ENCODE measurements around the gene LMX1B.
"Not testable (repeated sequence)": the region's sequence is repeated elsewhere in the genome, so short reads cannot be mapped to it uniquely, and the experiment has no call there.

LMX1B gene

DNA sequence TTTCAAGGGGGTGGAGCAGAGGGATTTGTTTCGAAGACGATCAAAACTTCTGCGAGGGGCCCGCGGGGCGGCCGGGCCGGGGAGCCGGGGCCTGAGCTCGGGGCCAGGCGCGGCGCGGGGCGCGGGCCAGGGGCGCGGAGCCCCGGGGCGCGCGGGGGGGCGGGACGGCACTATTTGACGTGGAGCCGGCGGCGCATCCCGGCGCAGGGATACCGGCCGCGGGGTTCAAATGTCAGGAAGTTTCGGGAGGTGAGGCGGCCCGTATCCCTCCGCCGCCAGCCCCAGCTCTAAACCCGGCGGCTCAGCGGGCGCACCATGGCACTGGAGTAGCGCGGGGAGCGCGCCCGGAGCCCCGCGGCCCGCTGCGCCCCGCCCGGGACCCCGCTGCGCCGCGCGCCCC lies at the start of gene LMX1B:
TSS of gene LMX1B (plus strand) at position 278 of the 400 bp plus-strand sequence. CDS start 522 bp downstream, outside the sequence.
- FAIRE-seq, result no peak

DNA sequence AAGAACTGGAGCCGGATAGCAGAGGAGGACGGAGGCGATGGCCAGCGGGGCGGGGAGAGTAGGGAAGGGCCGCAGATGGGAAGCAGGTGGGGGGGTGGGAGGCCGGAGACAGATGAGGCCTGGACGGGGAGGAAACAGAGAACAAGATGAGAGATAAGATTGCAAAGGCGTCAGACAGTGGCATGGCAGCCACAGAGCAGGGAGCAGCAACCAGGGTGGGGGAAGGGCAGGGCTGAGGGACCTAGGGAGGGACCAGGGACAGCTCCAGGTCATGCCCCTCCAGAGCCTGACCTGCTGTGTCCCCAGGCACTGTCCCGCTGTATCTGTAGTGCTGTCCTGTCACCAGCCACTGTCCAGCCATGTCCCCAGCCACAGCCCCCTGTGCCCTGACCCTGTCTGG lies 49.6 kb upstream of the LMX1B start:
- FAIRE-seq, result no peak

DNA sequence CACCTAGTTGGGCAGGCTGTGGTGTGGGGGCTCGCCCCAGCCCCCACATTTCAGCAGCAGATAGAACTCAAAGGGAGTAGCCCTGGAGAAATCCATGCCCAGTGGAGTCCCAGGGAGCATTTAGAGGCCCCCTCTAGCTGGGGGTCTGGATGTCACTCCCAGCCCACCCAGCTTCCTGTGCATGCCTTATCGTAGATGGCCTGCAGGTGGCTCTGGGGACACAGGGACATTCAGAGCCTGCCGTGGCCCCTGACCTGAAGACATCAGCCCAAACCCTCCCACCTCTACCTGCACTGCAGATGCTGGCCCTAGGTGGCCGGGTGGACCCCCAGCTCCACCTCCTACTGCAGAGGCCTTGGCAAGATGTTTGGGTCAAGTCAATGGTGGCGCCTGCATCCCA lies 49.0 kb upstream of the LMX1B start:
- no peak for FAIRE-seq

DNA sequence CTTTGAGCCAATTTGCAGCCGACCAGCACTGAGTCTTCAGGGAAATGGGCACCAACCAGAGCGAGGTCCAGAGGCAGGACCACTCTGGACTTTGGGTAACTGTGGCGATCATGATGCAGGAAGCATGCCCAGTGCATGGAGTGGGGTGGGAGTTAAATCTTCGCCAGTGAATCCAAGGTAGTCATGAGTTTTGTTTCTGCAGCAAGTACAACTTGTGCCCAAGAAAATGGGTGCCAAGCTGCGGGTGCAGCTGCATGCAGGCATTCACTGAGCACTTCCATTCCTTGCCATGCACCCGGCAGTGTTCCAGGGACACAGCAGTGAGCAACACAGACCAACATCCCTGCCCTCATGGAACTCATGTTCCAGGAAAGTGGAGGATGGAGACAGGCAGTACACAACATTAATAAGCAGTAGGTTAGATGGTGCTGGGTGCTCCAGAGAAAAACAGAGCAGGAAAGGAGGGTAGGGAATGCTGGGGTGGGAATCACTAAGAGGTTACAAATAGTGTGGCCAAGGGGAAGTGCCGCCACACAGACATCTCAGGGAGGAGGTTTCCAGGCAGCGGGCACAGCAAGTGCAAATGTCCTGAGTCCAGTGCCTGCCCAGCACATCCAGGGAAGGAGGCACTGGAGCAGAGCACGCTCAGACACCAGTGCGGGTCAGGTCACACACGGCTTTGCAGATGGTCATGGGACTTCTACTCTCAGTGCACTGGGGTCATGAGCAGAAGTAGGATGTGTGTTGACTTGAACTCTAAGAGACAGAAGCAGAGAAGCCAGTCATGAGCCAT lies 48.2 kb upstream of the LMX1B start:
- no peak for FAIRE-seq

DNA sequence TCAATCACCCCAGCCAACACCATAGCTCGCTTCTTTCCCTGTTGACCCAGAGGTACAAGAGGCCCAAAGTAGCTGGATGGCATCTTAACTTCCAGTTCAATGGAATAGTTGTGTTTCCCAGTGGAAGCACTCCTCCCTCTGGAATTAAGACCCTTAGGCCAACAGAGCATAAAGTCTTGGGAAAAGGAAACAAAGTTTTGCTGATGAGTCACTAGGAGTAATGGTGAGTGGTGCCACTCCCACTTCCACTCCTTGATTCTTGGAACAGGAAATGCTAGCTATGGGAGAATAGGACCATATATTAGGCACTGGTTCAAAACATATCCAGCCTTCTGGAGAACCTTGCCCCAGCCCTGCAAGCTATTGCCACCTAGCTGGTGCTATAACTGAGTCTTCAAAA lies 44.7 kb upstream of the LMX1B start:
- FAIRE-seq, result no peak

DNA sequence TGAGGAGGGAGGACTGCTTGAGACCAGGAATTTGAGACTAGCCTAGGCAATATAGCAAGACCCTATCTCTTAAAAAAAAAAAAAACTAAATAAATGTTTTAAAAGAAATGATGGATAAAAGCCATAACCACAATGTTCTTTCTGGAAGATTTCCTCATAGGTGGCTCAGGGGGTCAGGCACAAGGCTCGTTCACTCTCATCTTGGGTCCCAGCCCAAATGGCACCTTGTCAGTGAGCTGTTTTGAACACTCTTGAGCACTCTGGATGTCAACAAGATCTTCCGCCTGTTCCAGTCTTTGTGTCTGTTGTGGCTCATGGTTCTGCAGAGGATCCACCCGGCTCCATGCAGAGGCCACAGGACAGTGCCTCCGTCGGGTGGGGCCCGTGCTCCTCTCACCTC lies 35.7 kb upstream of the LMX1B start:
- no peak for FAIRE-seq

DNA sequence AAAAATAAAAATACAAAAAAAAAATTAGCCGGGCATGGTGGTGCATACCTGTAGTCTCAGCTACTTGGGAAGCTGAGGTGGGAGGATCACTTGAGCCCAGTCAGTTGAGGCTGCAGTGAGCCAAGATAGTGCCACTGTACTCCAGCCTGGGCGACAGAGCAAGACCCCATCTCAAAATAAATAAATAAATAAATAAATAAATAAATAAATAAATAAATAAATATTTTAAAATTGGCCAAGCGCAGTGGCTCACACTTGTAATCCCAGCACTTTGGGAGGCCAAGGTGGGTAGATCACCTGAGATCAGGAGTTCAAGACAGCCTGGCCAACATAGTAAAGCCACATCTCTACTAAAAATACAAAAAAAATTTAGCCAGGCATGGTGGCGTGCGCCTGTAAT lies 33.4 kb upstream of the LMX1B start:
- not testable (repeated sequence) for FAIRE-seq

DNA sequence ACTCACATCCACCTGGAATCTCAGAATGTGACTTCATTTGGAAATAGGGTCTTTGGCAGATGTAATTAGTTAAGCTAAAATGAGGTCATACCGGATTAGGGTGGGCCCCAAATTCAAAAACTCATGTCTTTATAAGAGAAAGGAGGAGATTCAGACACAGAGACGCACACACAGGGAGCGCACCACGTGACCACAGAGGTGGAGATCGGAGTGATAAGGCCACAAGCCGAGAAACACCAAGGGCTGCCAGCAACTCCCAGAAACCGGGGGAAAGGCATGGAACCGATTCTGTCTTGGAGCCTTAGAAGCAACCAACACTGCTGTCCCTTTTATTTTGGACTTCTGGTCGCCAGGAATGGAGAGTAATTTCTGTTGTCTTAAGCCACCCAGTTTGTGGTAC lies 31.8 kb upstream of the LMX1B start:
- FAIRE-seq, result no peak

DNA sequence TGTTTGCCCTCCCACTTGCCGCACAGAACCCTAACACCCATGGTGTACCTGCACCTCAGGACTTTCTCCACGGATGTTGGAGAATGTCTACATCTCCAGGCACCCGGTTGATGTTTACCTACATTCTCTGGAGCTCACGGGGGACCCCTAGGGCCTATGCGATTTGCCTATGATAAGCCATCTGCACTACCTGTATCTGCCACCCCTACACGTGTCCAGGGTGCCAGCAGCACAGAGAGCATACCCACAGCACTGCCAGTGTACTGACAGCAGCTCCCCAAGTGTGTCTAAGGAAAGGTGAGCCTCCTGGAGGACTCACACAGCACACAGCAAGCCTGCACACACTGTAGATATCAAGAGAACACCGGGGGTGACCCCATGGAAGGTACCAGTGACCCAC lies 31.3 kb upstream of the LMX1B start:
- no peak for FAIRE-seq

DNA sequence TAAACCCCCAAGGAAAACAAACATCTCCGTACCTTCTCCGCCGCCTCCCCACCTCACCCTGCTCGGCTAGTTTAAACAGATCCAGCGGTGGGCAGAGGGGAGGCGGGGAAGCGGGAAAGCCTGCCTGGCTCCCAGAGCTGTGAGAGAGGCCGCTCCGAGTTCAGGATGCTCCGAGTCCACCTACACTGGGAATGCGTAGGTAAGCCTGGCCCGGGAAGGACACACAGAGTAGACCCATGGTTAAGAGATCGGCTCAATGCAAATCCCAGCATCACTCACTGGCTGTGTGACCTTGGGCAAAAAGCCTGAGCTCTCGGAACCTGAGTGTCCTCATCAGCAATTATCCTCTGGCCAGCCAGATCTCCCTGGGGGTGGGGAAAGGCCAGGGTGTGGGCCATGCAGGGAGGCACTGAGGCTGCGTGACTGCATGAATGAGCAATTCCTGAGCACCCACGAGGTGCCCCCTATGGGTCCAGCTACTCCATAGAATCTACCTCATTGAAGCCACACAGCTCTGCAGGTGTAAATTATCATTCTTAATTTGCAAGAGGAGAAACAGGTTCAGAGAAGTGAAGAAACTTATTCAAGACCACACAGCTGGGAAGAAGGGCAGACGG lies 30.5 kb upstream of the LMX1B start:
- FAIRE-seq, result no peak

DNA sequence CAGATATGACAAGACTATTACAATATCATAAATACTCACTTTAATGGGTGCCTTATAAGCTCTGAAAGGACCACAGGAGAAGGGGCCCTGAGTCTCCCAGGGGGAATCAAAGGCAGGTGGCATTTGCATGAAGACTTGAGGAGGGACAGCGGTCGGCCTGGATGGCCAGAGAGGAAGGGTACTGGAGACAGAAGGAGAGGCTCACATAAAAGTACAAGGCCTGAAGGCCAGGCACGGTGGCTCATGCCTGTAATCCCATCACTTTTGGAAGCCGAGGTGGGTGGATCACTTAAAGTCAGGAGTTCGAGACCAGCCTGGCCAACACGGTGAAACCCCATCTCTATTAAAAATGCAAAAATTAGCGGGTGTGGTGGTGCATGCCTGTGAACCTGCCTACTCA lies 29.1 kb upstream of the LMX1B start:
- no peak for FAIRE-seq

DNA sequence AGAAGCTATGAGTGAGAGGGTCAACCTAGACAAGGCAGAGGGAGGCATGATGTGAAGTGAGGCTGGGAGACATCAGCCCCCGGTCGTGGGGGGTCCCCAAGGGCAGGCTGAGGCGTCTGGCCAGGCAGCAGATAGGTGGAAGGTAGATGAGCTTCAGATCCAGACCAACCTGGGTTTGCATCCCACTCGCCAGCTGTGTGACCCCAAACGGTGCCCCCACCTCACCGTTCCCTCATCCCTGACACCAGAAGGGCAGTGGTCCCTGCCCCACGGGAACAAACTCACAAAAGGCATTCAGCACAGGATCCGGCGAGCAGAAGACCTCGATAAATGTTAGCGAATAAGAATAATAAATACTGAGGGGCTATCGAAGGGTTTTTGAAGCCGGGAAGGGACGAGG lies 27.5 kb upstream of the LMX1B start:
- FAIRE-seq, result no peak

DNA sequence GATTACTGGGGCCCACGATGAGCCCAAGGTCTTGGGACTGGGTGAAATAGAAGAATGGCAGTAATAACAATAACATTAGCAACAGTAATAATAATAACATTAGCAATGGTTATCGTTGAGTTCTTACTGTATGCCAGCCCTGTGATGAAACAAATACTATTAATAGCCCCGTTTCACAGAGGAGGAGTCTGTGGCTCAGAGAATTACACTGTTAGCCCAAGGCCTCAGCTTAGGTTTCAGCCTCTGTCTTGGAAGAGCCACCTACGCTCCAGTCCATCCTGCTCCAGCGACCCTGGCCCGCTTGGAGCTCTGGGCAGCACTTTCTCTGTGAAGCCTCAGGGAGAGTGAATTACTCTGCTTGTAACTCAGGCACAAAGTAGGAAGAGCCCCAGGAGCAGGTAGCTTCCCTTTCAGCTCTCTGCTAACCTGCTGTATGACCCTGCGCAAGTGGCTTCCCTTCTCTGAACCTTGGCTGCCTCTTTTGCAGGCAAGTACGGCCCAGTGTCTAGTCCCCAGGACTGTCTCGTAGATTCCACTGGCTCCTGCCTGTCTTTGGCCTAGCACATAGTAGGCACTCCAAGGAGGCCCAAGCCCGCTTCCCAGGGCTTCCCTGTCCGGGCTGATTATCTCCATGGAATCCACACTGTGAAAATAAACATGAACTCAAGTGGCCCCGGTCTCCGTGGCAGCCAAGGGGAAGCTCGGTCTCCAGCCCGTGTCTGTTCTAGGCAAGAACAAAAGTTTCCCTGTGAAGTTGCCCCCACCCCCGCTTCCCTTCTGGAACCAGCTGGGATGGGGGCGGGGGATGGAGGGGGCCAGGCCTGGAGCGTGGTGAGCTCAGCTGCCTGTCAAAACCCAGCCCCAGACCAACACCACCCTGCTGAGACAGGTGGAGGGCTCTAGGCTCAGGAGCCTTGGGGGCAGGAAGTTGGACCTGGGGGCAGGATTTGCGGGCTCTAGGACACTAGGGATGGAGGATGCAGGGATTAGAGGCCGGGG lies 26.2 kb upstream of the LMX1B start:
- no peak for FAIRE-seq

DNA sequence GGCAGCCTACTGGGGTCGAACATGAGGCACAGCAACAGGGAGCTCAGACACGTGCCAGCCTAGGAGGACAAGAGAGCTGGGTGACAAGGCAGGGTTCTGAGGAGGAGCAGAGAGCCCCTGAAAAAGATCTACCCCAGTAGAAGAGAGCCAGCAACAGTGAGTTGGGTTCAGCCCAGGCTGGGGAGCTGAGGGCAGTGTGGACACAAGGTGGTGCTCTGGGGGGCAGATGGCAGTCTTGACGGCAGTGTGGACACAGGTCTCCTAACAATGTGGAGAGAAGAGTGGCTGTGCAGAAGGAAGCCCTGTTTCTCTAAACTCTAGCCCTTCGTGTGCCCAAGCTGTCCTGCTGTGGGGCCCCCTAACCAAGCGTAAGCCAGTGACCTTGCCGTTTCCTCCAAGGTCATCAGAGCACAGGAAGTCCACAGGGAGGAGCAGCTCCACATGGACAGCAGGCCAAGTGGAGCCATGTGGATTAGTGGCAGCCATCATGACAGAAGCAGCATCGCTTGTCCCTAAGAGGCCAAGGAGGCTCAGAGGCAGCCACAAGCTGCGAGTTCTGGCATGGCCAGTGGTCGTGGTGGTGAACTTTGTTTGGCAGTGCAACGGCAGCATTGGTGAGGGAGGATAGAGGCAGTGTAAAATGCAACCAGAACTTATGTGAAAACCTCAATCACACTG lies 25.1 kb upstream of the LMX1B start:
- FAIRE-seq, result no peak

DNA sequence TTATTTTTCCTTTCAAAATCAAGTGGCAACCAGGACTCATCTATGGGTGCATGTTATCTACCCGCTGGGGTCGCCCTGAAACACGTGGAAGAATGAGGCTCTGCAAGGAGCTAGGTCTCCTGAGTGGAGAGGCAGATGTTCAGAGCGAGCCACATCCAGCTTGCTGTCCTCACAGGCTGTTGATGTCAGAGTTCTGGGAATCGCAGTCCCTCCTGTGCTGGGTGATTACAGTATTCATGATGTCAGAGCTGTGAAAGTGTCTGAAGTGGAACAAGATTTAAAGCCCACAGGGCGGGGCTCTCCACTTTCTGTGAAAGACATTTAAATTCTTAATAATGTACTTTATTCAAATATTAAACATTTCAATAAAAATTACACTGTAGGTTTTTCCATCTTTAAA lies 24.4 kb upstream of the LMX1B start:
- no peak for FAIRE-seq

DNA sequence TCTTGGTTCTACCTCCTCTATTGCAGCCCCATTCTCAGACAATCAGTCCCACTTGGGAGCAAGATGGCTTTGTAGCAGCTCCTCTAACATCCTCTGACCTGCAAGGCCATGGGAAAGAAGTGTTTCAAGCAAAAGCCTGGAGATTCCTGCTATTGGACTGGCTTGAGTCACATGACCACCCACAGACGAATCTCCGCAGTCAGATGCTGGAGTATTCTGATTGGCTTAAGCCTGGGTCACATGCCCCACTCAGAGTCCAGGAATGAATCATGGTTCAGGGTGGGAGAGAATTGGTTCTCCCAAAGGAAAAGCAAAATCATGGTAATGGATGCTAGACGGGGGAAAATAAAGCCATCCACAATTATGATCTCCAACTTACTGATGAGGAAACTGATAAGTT lies 22.6 kb upstream of the LMX1B start:
- FAIRE-seq, result no peak

DNA sequence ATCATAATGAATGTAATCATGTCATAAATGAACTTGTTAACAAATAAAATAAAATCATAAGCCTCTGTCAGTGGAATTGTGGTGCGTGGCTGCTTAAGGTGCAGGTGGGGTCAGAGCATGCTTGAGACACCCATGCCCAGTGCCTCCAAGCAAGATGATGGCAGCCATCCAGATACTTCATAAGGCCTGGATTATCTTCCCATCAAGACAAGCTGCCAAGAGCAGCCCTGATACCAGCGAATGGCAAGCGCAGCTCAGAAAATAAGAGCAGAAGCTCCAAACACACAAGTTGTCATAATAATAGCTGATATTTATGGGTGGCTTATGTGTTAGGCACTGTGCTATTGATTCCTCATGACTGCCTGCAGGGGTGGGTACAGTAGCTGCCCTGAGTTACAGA lies 21.8 kb upstream of the LMX1B start:
- no peak for FAIRE-seq

DNA sequence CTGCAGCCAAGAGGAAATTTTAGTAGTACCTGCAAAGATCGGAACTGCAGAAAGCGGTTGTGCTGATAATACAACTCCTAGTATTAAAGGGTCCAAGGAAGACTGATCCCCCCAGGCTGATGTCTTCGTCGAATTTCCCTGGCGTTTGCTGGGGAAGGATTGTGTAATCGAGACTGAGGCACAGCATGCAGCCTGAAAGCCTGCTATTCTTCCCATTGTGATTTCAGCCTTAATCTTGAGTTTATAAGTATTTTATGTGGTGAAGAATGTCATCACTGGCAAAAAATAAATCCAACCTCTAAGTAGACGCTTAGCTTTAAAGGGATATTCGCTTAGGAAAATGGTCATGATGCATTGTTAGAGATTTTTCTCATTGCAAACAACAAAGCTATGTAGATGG lies 21.3 kb upstream of the LMX1B start:
- FAIRE-seq, result no peak

DNA sequence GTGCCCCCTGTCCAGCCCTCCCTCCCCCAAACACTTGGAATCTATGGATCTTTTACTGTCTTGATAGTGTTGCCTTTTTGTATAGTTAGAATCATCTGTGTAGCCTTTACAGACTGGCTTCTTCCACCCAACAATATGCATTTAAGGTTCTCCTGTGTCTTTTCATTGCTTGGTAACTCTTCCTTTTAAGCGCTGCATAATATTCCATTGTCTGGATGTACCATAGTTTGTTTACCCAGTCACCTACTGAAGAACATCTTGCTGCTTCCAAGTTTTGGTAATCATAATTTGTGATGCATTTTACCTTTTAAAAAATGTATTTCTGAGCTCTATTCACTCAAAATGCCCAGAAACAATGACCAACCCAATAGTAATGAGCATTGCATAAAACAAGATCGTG lies 17.7 kb upstream of the LMX1B start:
- no peak for FAIRE-seq

DNA sequence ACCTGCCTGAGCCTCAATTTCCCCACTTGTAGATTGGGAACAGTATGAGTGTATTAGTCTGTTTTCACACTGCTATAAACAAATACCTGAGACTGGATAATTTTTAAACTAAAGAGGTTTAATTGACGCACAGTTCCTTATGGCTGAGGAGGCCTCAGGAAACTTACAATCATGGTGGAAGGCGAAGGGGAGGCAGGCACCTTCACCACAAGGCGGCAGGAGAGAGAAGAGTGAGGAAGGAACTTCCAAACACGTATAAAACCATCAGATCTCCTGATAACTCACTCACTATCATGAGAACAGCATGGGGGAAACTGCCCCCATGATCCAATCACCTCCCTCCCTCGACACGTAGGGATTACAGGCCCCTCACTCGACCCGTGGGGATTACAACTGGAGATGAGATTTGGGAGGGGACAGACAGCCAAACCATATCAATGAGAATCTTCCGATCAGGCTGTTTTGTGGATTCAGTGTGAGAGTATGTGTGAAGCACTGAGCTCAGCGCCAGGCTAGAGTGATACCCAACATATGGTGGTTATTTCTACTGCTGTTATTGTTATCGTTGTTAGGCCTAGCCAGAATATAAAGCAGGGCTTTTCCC lies 14.6 kb upstream of the LMX1B start:
- no peak for FAIRE-seq

DNA sequence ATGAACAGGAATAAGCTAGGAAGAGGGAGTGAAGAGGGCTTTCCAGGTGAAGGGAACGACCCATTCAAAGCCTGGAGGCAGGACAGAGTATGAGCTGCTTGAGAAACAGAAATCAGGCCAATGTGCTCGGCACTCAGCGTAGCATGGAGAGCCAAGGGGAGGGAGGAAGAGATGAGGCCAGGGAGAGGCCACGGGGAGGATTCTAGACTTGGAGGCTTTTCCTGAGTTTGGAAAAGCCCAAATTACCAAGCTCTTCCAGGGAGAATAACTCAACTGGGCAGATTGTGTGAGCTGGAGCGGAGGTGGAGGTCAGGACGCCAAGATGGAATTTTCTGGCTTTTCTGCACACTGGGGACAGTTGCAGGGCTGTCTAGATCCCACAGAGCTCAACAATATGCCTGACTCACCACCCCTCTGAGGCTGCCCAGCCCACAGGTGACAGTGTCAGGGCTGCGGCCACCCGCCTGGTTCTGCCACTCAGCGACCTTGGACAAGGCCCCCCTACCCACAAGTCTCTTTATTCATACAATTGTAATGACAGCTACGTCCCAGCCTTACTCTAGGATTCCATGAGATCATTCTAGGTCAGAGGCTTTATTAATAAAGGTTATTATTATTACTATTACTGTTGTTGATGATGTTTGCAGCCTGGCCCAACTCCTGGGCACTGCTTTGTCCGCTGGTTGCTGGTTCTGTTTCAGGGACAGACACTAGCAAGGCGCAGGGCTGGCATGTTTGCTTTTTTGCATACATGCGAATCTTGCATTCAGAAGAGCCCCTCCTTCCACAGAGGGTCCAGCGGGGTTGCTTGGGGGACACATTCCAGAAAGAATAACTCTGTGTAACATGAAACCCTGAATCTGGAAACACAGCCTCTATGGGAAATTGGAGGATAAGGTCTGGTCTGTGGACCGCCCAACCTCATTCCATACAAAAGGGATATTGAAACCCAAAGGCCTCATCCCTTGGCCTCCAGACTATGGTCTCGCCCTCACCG lies 9.4 kb upstream of the LMX1B start:
- no peak for FAIRE-seq

All from endometrium (tissue), 2 donors.